GM23338 (cell line): ENCODE data around the gene FAM241A. TPM values are rescaled to one million over a fixed set of nuclear protein-coding genes. Genes with fewer than 3 reads are reported as not detected.

Experiments used
- ETS1 ChIP-seq: IDR thresholded peaks from 2 replicates; pipeline ENCODE4 v1.6.1; 2016; ENCODE audit warnings: antibody characterized with exemption
- JUNB ChIP-seq: IDR thresholded peaks from one replicate; pipeline ENCODE4 v1.6.1; 2016; ENCODE audit warnings: antibody characterized with exemption; ENCODE audit not compliant: unreplicated experiment
- NANOG ChIP-seq: IDR thresholded peaks from 2 replicates; pipeline ENCODE4 v1.6.1; 2016; ENCODE audit warnings: antibody characterized with exemption, borderline replicate concordance
- REST ChIP-seq: IDR thresholded peaks from one replicate; pipeline ENCODE4 v1.6.1; 2018; ENCODE audit warnings: antibody characterized with exemption; ENCODE audit not compliant: unreplicated experiment
- STAT1 ChIP-seq: IDR thresholded peaks from one replicate; pipeline ENCODE4 v1.6.1; 2016; ENCODE audit warnings: antibody characterized with exemption; ENCODE audit not compliant: unreplicated experiment
- ZNF462 ChIP-seq: fragments of 250-450 bp; sonication (Bioruptor Pico); IDR thresholded peaks from 2 replicates; pipeline ENCODE4 v1.5.0; 2020; ENCODE audit warnings: mild to moderate bottlenecking, moderate library complexity
- polyA plus RNA-seq: library from polyadenylated mRNA; unstranded; fragments of >200 nt; fragmentation: Nextera tagmentation; extraction: Ambion mirVana; gene quantifications from 2 replicates; pipeline ENCODE4 v1.2.1, GENCODE V29; 2016
- total RNA-seq: library from RNA; depleted of rRNA; stranded (reverse); fragments of >200 nt; shearing (Covaris generic); gene quantifications from 2 replicates; pipeline ENCODE4 v1.2.3, GENCODE V29; 2014

FAM241A gene
- total and polyA plus RNA-seq, 2 experiments from 2014 or later: 0.58 to 0.63 TPM

- TF ChIP-seq ZNF462 (CRISPR knock-in tag) (no peak), JUNB (no peak), REST (no peak), ETS1 (no peak), STAT1 (no peak), NANOG (no peak)
These were observed 26.9 kb downstream of the FAM241A start (continued) for GRCh38 chr4:112172180-112172579.
